HUES6 (cell line): ENCODE data around the gene ST8SIA3.

Source experiments
- H3K27ac ChIP-seq: 2 replicates; pipeline ENCODE4 v1.7.0; 2013; ENCODE audit warnings: low read depth, mild to moderate bottlenecking, low read length, inconsistent platforms
- H3K27me3 ChIP-seq: 2 replicates; pipeline ENCODE4 v1.6.1; 2013; ENCODE audit warnings: low read length; ENCODE audit not compliant: control insufficient read depth, insufficient read depth
- H3K36me3 ChIP-seq: 2 replicates; pipeline ENCODE4 v1.6.1; 2013; ENCODE audit warnings: low read length; ENCODE audit not compliant: control insufficient read depth, insufficient read depth
- H3K4me1 ChIP-seq: 2 replicates; pipeline ENCODE4 v1.6.1; 2013; ENCODE audit warnings: low read length; ENCODE audit not compliant: control insufficient read depth, insufficient read depth
- H3K4me3 ChIP-seq: 2 replicates; pipeline ENCODE4 v1.5.1; 2013; ENCODE audit warnings: low read depth, low read length
- H3K9ac ChIP-seq: one replicate; pipeline ENCODE4 v1.6.1; 2013; ENCODE audit warnings: mild to moderate bottlenecking, low read length
- H3K9me3 ChIP-seq: 2 replicates; pipeline ENCODE4 v1.6.1; 2013; ENCODE audit warnings: low read depth, low read length; ENCODE audit not compliant: control insufficient read depth, insufficient read depth

The ST8SIA3 gene

GRCh38 chr18:57334383-57334782, 18.0 kb upstream of the ST8SIA3 start:
- no peak overlapping the region for H3K27ac ChIP-seq
- no peak overlapping the region for H3K4me3 ChIP-seq
- no peaks in the 10 kb centered on the region for H3K36me3 ChIP-seq
- H3K9me3 ChIP-seq, result no peaks in the 10 kb centered on the region
- H3K9ac ChIP-seq, result no peak overlapping the region
- no peaks in the 10 kb centered on the region; the same call in 1 of the 2 replicates for H3K27me3 ChIP-seq
- H3K4me1 ChIP-seq, result peaks cover 4% of the 10 kb centered on the region; the same call in 1 of the 2 replicates

GRCh38 chr18:57336343-57336742, 16.0 kb upstream of the ST8SIA3 start:
- H3K4me1 ChIP-seq, result peaks cover 4% of the 10 kb centered on the region; the same call in 1 of the 2 replicates
- no peaks in the 10 kb centered on the region; the same call in 1 of the 2 replicates for H3K27me3 ChIP-seq
- no peak overlapping the region for H3K27ac ChIP-seq
- H3K9ac ChIP-seq, result no peak overlapping the region
- H3K4me3 ChIP-seq, result no peak overlapping the region
- H3K9me3 ChIP-seq, result no peaks in the 10 kb centered on the region
- H3K36me3 ChIP-seq, result no peaks in the 10 kb centered on the region

- Histone ChIP-seq H3K36me3 (no peaks in the 10 kb centered on the region), H3K4me1 (peaks cover 4% of the 10 kb centered on the region; the same call in 1 of the 2 replicates), H3K4me3 (no peak overlapping the region), H3K9ac (no peak overlapping the region), H3K27ac (no peak overlapping the region), H3K27me3 (no peaks in the 10 kb centered on the region; the same call in 1 of the 2 replicates), H3K9me3 (no peaks in the 10 kb centered on the region)
Measured at GRCh38 chr18:57337890-57338289, 14.5 kb upstream of the ST8SIA3 start.

- Histone ChIP-seq H3K9me3 (no peaks in the 10 kb centered on the region), H3K4me3 (no peak overlapping the region), H3K27ac (no peak overlapping the region), H3K4me1 (no peaks in the 10 kb centered on the region; the same call in 1 of the 2 replicates), H3K9ac (no peak overlapping the region), H3K27me3 (peaks cover 11% of the 10 kb centered on the region), H3K36me3 (no peaks in the 10 kb centered on the region)
Measured at GRCh38 chr18:57343833-57344232, 8.5 kb upstream of the ST8SIA3 start.

- Histone ChIP-seq H3K4me3 (no peak overlapping the region), H3K9me3 (no peaks in the 10 kb centered on the region), H3K27me3 (peaks cover 30% of the 10 kb centered on the region), H3K27ac (no peak overlapping the region), H3K9ac (no peak overlapping the region), H3K36me3 (no peaks in the 10 kb centered on the region), H3K4me1 (peaks cover 7% of the 10 kb centered on the region)
Measured at GRCh38 chr18:57346876-57347275, 5.5 kb upstream of the ST8SIA3 start.

- Histone ChIP-seq H3K4me1 (peaks cover 7% of the 10 kb centered on the region), H3K27me3 (peaks cover 38% of the 10 kb centered on the region), H3K36me3 (no peaks in the 10 kb centered on the region), H3K4me3 (no peak overlapping the region), H3K27ac (no peak overlapping the region), H3K9me3 (no peaks in the 10 kb centered on the region), H3K9ac (no peak overlapping the region)
Measured at GRCh38 chr18:57347784-57348183, 4.6 kb upstream of the ST8SIA3 start.

GRCh38 chr18:57352761-57353136, 392 bp downstream of the ST8SIA3 start:
- Histone ChIP-seq H3K4me1 (peaks cover 10% of the 10 kb centered on the region), H3K27me3 (peaks cover 62% of the 10 kb centered on the region), H3K9ac (peak overlapping the region; percentile 49), H3K36me3 (no peaks in the 10 kb centered on the region), H3K4me3 (peak overlapping the region; percentile 73), H3K27ac (no peak overlapping the region), H3K9me3 (no peaks in the 10 kb centered on the region)

GRCh38 chr18:57353137-57353939, 981 bp downstream of the ST8SIA3 start:
- H3K4me1 ChIP-seq, result peaks cover 10% of the 10 kb centered on the region
- peaks cover 57% of the 10 kb centered on the region for H3K27me3 ChIP-seq
- peak overlapping the region; percentile 73 for H3K4me3 ChIP-seq
- H3K36me3 ChIP-seq, result no peaks in the 10 kb centered on the region
- peak overlapping the region; percentile 49 for H3K9ac ChIP-seq
- no peaks in the 10 kb centered on the region for H3K9me3 ChIP-seq
- no peak overlapping the region for H3K27ac ChIP-seq

- peak overlapping the region; percentile 73 for H3K4me3 ChIP-seq
- no peak overlapping the region for H3K27ac ChIP-seq
Measured at GRCh38 chr18:57353940-57354461, 1.6 kb downstream of the ST8SIA3 start.

GRCh38 chr18:57359433-57359832, 7.1 kb downstream of the ST8SIA3 start:
- peaks cover 1% of the 10 kb centered on the region; the same call in 1 of the 2 replicates for H3K4me1 ChIP-seq
- no peaks in the 10 kb centered on the region for H3K36me3 ChIP-seq
- no peaks in the 10 kb centered on the region for H3K9me3 ChIP-seq
- no peak overlapping the region for H3K4me3 ChIP-seq
- H3K27ac ChIP-seq, result no peak overlapping the region
- peaks cover 20% of the 10 kb centered on the region for H3K27me3 ChIP-seq
- H3K9ac ChIP-seq, result no peak overlapping the region

More at GRCh38 chr18:57353940-57354461, 1.6 kb downstream of the ST8SIA3 start:
- H3K9ac ChIP-seq, result peak overlapping the region; percentile 19
- peaks cover 10% of the 10 kb centered on the region for H3K4me1 ChIP-seq
- H3K27me3 ChIP-seq, result peaks cover 56% of the 10 kb centered on the region
- H3K9me3 ChIP-seq, result no peaks in the 10 kb centered on the region
- no peaks in the 10 kb centered on the region for H3K36me3 ChIP-seq

- H3K4me3 ChIP-seq, result no peak overlapping the region
- H3K36me3 ChIP-seq, result no peaks in the 10 kb centered on the region
- no peak overlapping the region for H3K27ac ChIP-seq
- no peaks in the 10 kb centered on the region for H3K9me3 ChIP-seq
- no peak overlapping the region for H3K9ac ChIP-seq
- no peaks in the 10 kb centered on the region for H3K4me1 ChIP-seq
- H3K27me3 ChIP-seq, result 0 out of 2 replicates have a peak, but pooled peaks cover 3% of the 10 kb centered on the region
Measured at GRCh38 chr18:57362714-57363113, 10.4 kb downstream of the ST8SIA3 start.
